Measurements from ENCODE around the gene TACC3.

- TF ChIP-seq BHLHE40 (IDR thresholded peaks at IDR 0.05; ENCODE audit: borderline replicate concordance): no peak
- no peak for TF ChIP-seq FOXA1 (IDR thresholded peaks at IDR 0.05)
- no peak for TF ChIP-seq LEF1 (IDR thresholded peaks at IDR 0.05; ENCODE audit: borderline replicate concordance)
- TF ChIP-seq FOXK2 (IDR thresholded peaks at IDR 0.05): no peak
- no peak for TF ChIP-seq ARNT (IDR thresholded peaks at IDR 0.05)
- TF ChIP-seq ZNF384 (IDR thresholded peaks at IDR 0.05): no peak
- no peak for TF ChIP-seq FOXM1 (IDR thresholded peaks at IDR 0.05; ENCODE audit: borderline replicate concordance)
- no peak for TF ChIP-seq TARDBP (IDR thresholded peaks at IDR 0.05)
- no peak for TF ChIP-seq SP1 (IDR thresholded peaks at IDR 0.05)
- TF ChIP-seq CTBP1 (IDR thresholded peaks at IDR 0.05; ENCODE audit: borderline replicate concordance): no peak
- TF ChIP-seq HDGF (IDR thresholded peaks at IDR 0.05; ENCODE audit: borderline replicate concordance): no peak
Observed at GRCh38 chr4:1722551-1723118, 1.3 kb downstream of the TACC3 start.

All from HEK293T (cell line).